ENCODE measurements around the gene IFIT3.

DNA sequence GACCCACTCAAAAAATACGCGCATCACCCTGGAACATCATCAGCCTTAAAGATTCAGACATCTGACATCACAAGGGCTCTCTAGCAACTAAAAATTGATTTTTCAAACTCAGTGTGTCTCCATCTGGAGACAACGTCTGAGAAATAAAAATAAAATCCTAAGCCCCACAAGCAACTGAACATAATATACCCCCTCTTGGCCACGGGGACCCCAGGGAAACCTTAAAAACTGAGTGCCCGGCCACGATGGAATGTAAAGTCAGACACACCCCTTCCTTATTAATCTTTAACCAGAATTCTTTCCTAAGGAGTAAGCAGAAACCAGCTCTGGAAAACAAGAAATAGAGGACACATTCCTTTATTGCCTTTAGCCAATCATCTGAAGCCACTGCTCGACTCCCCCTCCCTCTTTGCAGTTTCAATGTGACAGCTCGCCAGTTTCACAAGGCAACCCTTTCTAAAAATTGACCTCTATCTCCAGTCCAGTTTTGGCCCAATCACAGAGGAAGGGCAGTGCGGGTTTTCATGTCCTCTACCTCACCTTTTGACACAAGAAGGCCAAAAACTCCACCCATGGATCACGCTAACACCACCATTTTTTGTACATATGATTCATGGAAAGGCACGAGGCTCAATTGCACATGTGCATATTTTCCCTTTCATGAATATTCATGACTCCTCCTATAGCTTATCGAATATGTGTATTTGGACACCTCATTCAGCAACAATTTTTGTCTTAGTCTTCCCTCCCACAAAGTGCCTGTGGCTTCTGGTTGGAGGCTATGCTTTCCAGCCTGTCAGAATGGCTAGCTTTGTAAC is 24.2 kb downstream of the IFIT3 start:
- TF ChIP-seq FOXK2 (conservative IDR thresholded peaks at IDR 0.05 in 1 of 2, IDR thresholded peaks at IDR 0.05 in 1 of 2; ENCODE audit: low read depth in 2 of 2), result peak in 1 of 2 experiments; percentile 24; a peak in 1 of 4 replicates
- no peak for TF ChIP-seq CEBPB (tag; IDR thresholded peaks at IDR 0.05)
- no peak for TF ChIP-seq ZNF224 (CRISPR knock-in tag; IDR thresholded peaks at IDR 0.05)
- TF ChIP-seq E2F5 (CRISPR knock-in tag; IDR thresholded peaks at IDR 0.05), result no peak
- no peak for TF ChIP-seq PTBP1 (IDR thresholded peaks at IDR 0.05; ENCODE audit: low read depth, low read length)
- TF ChIP-seq SAFB (IDR thresholded peaks at IDR 0.05; ENCODE audit: borderline replicate concordance, low read depth, low read length), result no peak
- TF ChIP-seq CTCF (IDR thresholded peaks at IDR 0.05 in 2 of 3, conservative IDR thresholded peaks at IDR 0.05 in 1 of 3; ENCODE audit: insufficient read depth in 2 of 3, low read depth in 1 of 3, low read length in 3 of 3), result no peak
- no peak for TF ChIP-seq ZNF217 (CRISPR knock-in tag; IDR thresholded peaks at IDR 0.05)
- no peak for TF ChIP-seq KDM4B (IDR thresholded peaks at IDR 0.05; ENCODE audit: borderline replicate concordance in 2 of 2, low read depth in 1 of 2)
- no peak for TF ChIP-seq HDAC6 (IDR thresholded peaks at IDR 0.05; ENCODE audit: low read depth, low read length)
- TF ChIP-seq, protein P1, sequence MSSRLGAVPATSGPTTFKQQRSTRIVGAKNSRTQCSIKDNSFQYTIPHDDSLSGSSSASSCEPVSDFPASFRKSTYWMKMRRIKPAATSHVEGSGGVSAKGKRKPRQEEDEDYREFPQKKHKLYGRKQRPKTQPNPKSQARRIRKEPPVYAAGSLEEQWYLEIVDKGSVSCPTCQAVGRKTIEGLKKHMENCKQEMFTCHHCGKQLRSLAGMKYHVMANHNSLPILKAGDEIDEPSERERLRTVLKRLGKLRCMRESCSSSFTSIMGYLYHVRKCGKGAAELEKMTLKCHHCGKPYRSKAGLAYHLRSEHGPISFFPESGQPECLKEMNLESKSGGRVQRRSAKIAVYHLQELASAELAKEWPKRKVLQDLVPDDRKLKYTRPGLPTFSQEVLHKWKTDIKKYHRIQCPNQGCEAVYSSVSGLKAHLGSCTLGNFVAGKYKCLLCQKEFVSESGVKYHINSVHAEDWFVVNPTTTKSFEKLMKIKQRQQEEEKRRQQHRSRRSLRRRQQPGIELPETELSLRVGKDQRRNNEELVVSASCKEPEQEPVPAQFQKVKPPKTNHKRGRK (tag; IDR thresholded peaks at IDR 0.05), result no peak

All from K562 (cell line).